Tibial nerve (tissue), 3 donors: ENCODE results near the gene RTCA.

ENCODE experiments used
- CTCF ChIP-seq, 5 experiments: fragments of 200-600 bp in 3 of 5; fragments of 450-650 bp in 2 of 5; sonication (generic) in 3 of 5; IDR thresholded peaks; one replicate each; pipeline ENCODE4 v1.5.1; 2016 to 2019; ENCODE audit warnings: antibody characterized with exemption in 5 of 5, mild to moderate bottlenecking in 3 of 5, moderate library complexity in 2 of 5
- POLR2A ChIP-seq, 2 donors: fragments of 450-650 bp; IDR thresholded peaks; one replicate each; pipeline ENCODE4 v1.6.1; 2017; ENCODE audit warnings: antibody characterized with exemption in 2 of 2, mild to moderate bottlenecking in 2 of 2, moderate library complexity in 2 of 2

- TF ChIP-seq CTCF (IDR thresholded peaks at IDR 0.05) = peak in 2 of 5 experiments; percentile 10 to 34
- TF ChIP-seq POLR2A (IDR thresholded peaks at IDR 0.05) = peak; percentile 80 to 91
These were observed 16.3 kb upstream of the RTCA start, which contains the start of gene DBT for GRCh38 chr1:100249537-100250257.
